Smooth muscle cell of the brain vasculature (primary cell): ENCODE measurements around the gene MOCOS.
A peak's percentile ranks its signal among the peaks of the same experiment; 100 is the strongest.
"Not testable (repeated sequence)": the region's sequence is repeated elsewhere in the genome, so short reads cannot be mapped to it uniquely, and the experiment has no call there.

Experiments used
- DNase-seq: peaks from one replicate; pipeline ENCODE4 v3.0.0-alpha.2; 2012; ENCODE audit warnings: low read depth, low spot score

The MOCOS gene

GRCh38 chr18:36200354-36200771, 13.1 kb downstream of the MOCOS start:
- DNase-seq: no peak

- no peak for DNase-seq
Measured at GRCh38 chr18:36201765-36202164, 14.5 kb downstream of the MOCOS start.

GRCh38 chr18:36203360-36203895, 16.1 kb downstream of the MOCOS start:
- no peak for DNase-seq

GRCh38 chr18:36205166-36205565, 17.9 kb downstream of the MOCOS start:
- no peak for DNase-seq

- DNase-seq: no peak
Measured at GRCh38 chr18:36207303-36207702, 20.0 kb downstream of the MOCOS start.

- DNase-seq: not testable (repeated sequence)
Measured at GRCh38 chr18:36207969-36208368, 20.7 kb downstream of the MOCOS start.

GRCh38 chr18:36211612-36212065, 24.3 kb downstream of the MOCOS start:
- no peak for DNase-seq

- peak; percentile 6 for DNase-seq
Measured at GRCh38 chr18:36212301-36213171, 25.2 kb downstream of the MOCOS start.

- no peak for DNase-seq
Measured at GRCh38 chr18:36214811-36215210, 27.5 kb downstream of the MOCOS start.

GRCh38 chr18:36215577-36215976, 28.3 kb downstream of the MOCOS start:
- no peak for DNase-seq

- DNase-seq: no peak
Measured at GRCh38 chr18:36217348-36217747, 30.1 kb downstream of the MOCOS start.

GRCh38 chr18:36229188-36229587, 41.9 kb downstream of the MOCOS start:
- DNase-seq: no peak

GRCh38 chr18:36240510-36240909, 53.2 kb downstream of the MOCOS start:
- DNase-seq: not testable (repeated sequence)

GRCh38 chr18:36241831-36242230, 54.5 kb downstream of the MOCOS start:
- no peak for DNase-seq

- no peak for DNase-seq
Measured at GRCh38 chr18:36247036-36247435, 59.7 kb downstream of the MOCOS start.

GRCh38 chr18:36249392-36249791, 62.1 kb downstream of the MOCOS start:
- DNase-seq: no peak

GRCh38 chr18:36250827-36251226, 63.5 kb downstream of the MOCOS start:
- no peak for DNase-seq

GRCh38 chr18:36255072-36255698, 67.9 kb downstream of the MOCOS start:
- no peak for DNase-seq

GRCh38 chr18:36256094-36256493, 68.8 kb downstream of the MOCOS start:
- no peak for DNase-seq

- no peak for DNase-seq
Measured at GRCh38 chr18:36262971-36263370, 75.7 kb downstream of the MOCOS start.

GRCh38 chr18:36264283-36264682, 77.0 kb downstream of the MOCOS start:
- no peak for DNase-seq

- DNase-seq: no peak
Measured at GRCh38 chr18:36265015-36265414, 77.7 kb downstream of the MOCOS start.

GRCh38 chr18:36269157-36269556, 81.9 kb downstream of the MOCOS start:
- DNase-seq: no peak
